HCT116 (cell line): ENCODE measurements around the gene SMAD7. TPM values are rescaled to one million over a fixed set of nuclear protein-coding genes. Genes with fewer than 3 reads are reported as not detected.

Experiments used
- ATAC-seq: fragments of 200-7000 bp; cut with Tn5 transposase; 2 replicates; pipeline ENCODE4 v1.9.1; 2020; ENCODE audit warnings: mild to moderate bottlenecking, moderate library complexity
- BruUV-seq: library from RNA; stranded (reverse); fragments of 400-500 nt; replicated peaks from 2 replicates; lab custom pipeline; 2021; lab: Mats Ljungman, UMichigan
- CTCF ChIA-PET: fragments of 300-600 bp; sonication (Branson Sonifier 250); formaldehyde crosslinking; loops from one replicate; lab custom pipeline; 2021; ENCODE audit warnings: antibody characterized with exemption; lab: Charles Lee
- POLR2A ChIA-PET: fragments of 300-600, 350-600 bp; sonication (Branson Sonifier 250); formaldehyde crosslinking; loops from one replicate; lab custom pipeline; 2021; ENCODE audit warnings: antibody characterized with exemption; lab: Charles Lee
- RAD21 ChIA-PET, 2 experiments: fragments of 300-600 bp; sonication (Branson Sonifier 250); formaldehyde crosslinking; loops; one replicate each; lab custom pipeline; 2023; ENCODE audit warnings: low total read pairs in 2 of 2; ENCODE audit not compliant: uncharacterized antibody in 2 of 2, unreplicated experiment in 2 of 2, low non-redundant PET in 1 of 2; lab: Charles Lee
- DNase-seq: peaks from one replicate; pipeline ENCODE4 v3.0.0-alpha.2; 2010; ENCODE audit warnings: low read depth, low spot score
- H2AFZ ChIP-seq: fragments of 200-600 bp; shearing (Covaris generic), sonication (generic); 2 replicates; pipeline ENCODE4 v1.6.1; 2017; ENCODE audit warnings: low read depth, mixed run types, mixed read lengths, antibody characterized with exemption, low read length; ENCODE audit not compliant: poor library complexity, severe bottlenecking
- H3K27ac ChIP-seq: 2 replicates; pipeline ENCODE4 v1.5.1; 2012; ENCODE audit warnings: low read depth, low read length
- H3K27me3 ChIP-seq: fragments of 200-600 bp; sonication (generic); 2 replicates; pipeline ENCODE4 v1.6.1; 2016; ENCODE audit warnings: mixed run types, low read length, mixed read lengths; ENCODE audit not compliant: insufficient read depth
- H3K36me3 ChIP-seq, 2 experiments: fragments of 200-500 bp in 1 of 2; fragments of 200-600 bp in 1 of 2; sonication (Bioruptor generic) in 1 of 2; sonication (generic) in 1 of 2; 2 replicates each; pipeline versions ENCODE4 v1.5.1 to v1.6.1; 2014 to 2016; ENCODE audit warnings: low read length in 2 of 2, inconsistent platforms in 1 of 2, mixed read lengths in 1 of 2, mixed run types in 1 of 2; ENCODE audit not compliant: insufficient read depth in 2 of 2, control insufficient read depth in 1 of 2
- H3K4me1 ChIP-seq, 2 experiments: fragments of 200-600 bp in 1 of 2; sonication (generic) in 1 of 2; 2 replicates each; pipeline versions ENCODE4 v1.5.1 to v1.6.1; 2012 to 2017; ENCODE audit warnings: low read length in 2 of 2, inconsistent platforms in 1 of 2, mild to moderate bottlenecking in 1 of 2, mixed read lengths in 1 of 2, mixed run types in 1 of 2, moderate library complexity in 1 of 2; ENCODE audit not compliant: insufficient read depth in 2 of 2, control insufficient read depth in 1 of 2
- H3K4me2 ChIP-seq: fragments of 200-600 bp; sonication (generic); 2 replicates; pipeline ENCODE4 v1.6.1; 2017; ENCODE audit warnings: mixed run types, low read length, mixed read lengths
- H3K4me3 ChIP-seq, 2 experiments: fragments of 200-600 bp in 1 of 2; sonication (generic) in 1 of 2; replicated peaks in 1 of 2; 2 replicates each; pipeline ENCODE4 v1.5.1; 2011 to 2016; ENCODE audit warnings: low read length in 2 of 2, control low read depth in 1 of 2, low read depth in 1 of 2, mild to moderate bottlenecking in 1 of 2, mixed read lengths in 1 of 2, mixed run types in 1 of 2
- H3K79me2 ChIP-seq: fragments of 200-600 bp; sonication (generic); 2 replicates; pipeline ENCODE4 v1.6.1; 2017; ENCODE audit warnings: mild to moderate bottlenecking, mixed run types, low read length, moderate library complexity, mixed read lengths; ENCODE audit not compliant: insufficient read depth
- H3K9ac ChIP-seq: fragments of 200-600 bp; sonication (generic); 2 replicates; pipeline ENCODE4 v1.6.1; 2016; ENCODE audit warnings: low read length, mixed read lengths
- H3K9me2 ChIP-seq: fragments of 200-600 bp; sonication (generic), shearing (Covaris generic); 2 replicates; pipeline ENCODE4 v1.6.1; 2017; ENCODE audit warnings: mixed run types, mild to moderate bottlenecking, moderate library complexity; ENCODE audit not compliant: insufficient read depth
- H3K9me3 ChIP-seq, 2 experiments: fragments of 200-500 bp in 1 of 2; fragments of 200-600 bp in 1 of 2; sonication (Bioruptor generic) in 1 of 2; sonication (generic) in 1 of 2; 2 replicates each; pipeline ENCODE4 v1.6.1; 2014 to 2017; ENCODE audit warnings: low read length in 2 of 2, mixed read lengths in 2 of 2, inconsistent platforms in 1 of 2, low read depth in 1 of 2, mild to moderate bottlenecking in 1 of 2, mixed run types in 1 of 2, moderate library complexity in 1 of 2; ENCODE audit not compliant: control insufficient read depth in 1 of 2, insufficient read depth in 1 of 2
- H4K20me1 ChIP-seq: fragments of 200-600 bp; sonication (generic), shearing (Covaris generic); 2 replicates; pipeline ENCODE4 v1.6.1; 2017; ENCODE audit warnings: mixed run types, mild to moderate bottlenecking, moderate library complexity; ENCODE audit not compliant: insufficient read depth
- CBX3 ChIP-seq: IDR thresholded peaks from 2 replicates; pipeline ENCODE4 v1.6.1; 2012; ENCODE audit warnings: low read depth
- CEBPB ChIP-seq: IDR thresholded peaks from 2 replicates; pipeline ENCODE4 v1.6.1; 2012; ENCODE audit warnings: low read depth
- EGR1 ChIP-seq: IDR thresholded peaks from 2 replicates; pipeline ENCODE4 v1.6.1; 2012; ENCODE audit warnings: low read depth
- EZH2 ChIP-seq: fragments of 200-600 bp; sonication (generic); IDR thresholded peaks from 2 replicates; pipeline ENCODE4 v1.6.1; 2017; ENCODE audit warnings: antibody characterized with exemption, mixed run types
- SIN3A ChIP-seq: IDR thresholded peaks from 2 replicates; pipeline ENCODE4 v1.6.1; 2012; ENCODE audit warnings: low read depth
- TCF7L2 ChIP-seq: IDR thresholded peaks from 2 replicates; pipeline ENCODE4 v1.7.0; 2011; ENCODE audit warnings: borderline replicate concordance, inconsistent platforms; ENCODE audit not compliant: insufficient read depth, insufficient read length; ENCODE audit errors: extremely low read depth
- ZBTB33 ChIP-seq: IDR thresholded peaks from 2 replicates; pipeline ENCODE4 v1.6.1; 2011; ENCODE audit warnings: mild to moderate bottlenecking, low read length, moderate library complexity; ENCODE audit not compliant: insufficient replicate concordance; ENCODE audit errors: extremely low read depth
- ZFX ChIP-seq: fragments of 450-650 bp; IDR thresholded peaks from 2 replicates; pipeline ENCODE4 v1.6.1; 2017
- intact Hi-C: fragments of 100-400 bp; cut with micrococcal nuclease; formaldehyde crosslinking; loops from 2 replicates; pipeline ENCODE4 v1.10.0; 2022
- total RNA-seq: library from RNA; stranded (reverse); gene quantifications from one replicate; pipeline ENCODE4 v1.2.1, GENCODE V29; 2021; ENCODE audit not compliant: unreplicated experiment

SMAD7 gene
- total RNA-seq, 1 experiment from 2014 or later = 7.2 TPM

GRCh38 chr18:48919547-48919946, 31.2 kb downstream of the SMAD7 start:
- H3K4me1 ChIP-seq = peaks cover 24 to 25% of the 10 kb centered on the region in 2 experiments
- no peak overlapping the region for H3K27ac ChIP-seq
- H3K9me2 ChIP-seq = no peaks in the 10 kb centered on the region
- DNase-seq = no peak
- H4K20me1 ChIP-seq = no peaks in the 10 kb centered on the region
- RAD21 ChIA-PET = no interaction called here
- TF ChIP-seq CEBPB (no peak), EGR1 (no peak), SIN3A (no peak), TCF7L2 (no peak), ZFX (no peak), ZBTB33 (no peak), EZH2 (no peak), CBX3 (no peak)
- TF ChIP-seq, all 23 proteins: peak for 0
- BruUV-seq = no TSS peak
- Histone ChIP-seq H3K4me2 (no peak overlapping the region), H2AFZ (no peak overlapping the region), H3K36me3 (peaks cover 0 to 2% of the 10 kb centered on the region in 2 experiments; a peak in 1 of 4 replicates), H3K27me3 (no peaks in the 10 kb centered on the region), H3K9ac (no peak overlapping the region), H3K4me3 (no peak overlapping the region), H3K79me2 (no peaks in the 10 kb centered on the region), H3K9me3 (no peaks in the 10 kb centered on the region)
- POLR2A ChIA-PET = no interaction called here
- CTCF ChIA-PET = no interaction called here
- intact Hi-C loops = no loop called here
- no peak for ATAC-seq
